CD4-positive, alpha-beta T cell treated with Interleukin-4 for 4 hours (primary cell): ENCODE results near the gene AP4S1.

ENCODE experiments used
- DNase-seq: peaks from one replicate; pipeline ENCODE4 v3.0.0-alpha.2; 2020

The AP4S1 gene

DNA sequence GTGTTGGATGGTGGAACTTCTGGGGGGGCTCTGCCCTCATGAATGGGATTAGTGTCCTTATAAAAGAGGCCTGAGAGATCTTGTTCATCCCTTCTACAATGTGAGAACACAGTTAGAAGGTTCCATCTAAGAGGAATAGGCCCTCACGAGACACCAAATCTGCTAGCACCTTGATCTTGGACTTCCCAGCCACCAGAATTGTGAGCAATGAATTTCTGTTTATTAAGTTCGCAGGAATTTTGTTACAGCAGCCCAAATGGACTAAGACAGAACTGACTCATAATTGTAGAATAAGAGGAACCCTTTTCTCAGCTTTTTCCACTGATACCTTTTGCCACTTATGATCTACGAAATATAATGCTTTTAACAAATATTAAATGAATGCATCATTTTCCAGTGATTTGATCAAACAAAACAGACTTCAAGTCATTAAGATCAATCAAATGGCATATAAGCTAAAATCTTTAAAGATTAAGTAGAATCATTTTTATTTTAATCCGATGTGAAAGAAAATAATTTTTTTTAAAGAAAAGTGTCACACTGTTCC, 113.9 kb downstream of the AP4S1 start:
- DNase-seq: no peak

DNA sequence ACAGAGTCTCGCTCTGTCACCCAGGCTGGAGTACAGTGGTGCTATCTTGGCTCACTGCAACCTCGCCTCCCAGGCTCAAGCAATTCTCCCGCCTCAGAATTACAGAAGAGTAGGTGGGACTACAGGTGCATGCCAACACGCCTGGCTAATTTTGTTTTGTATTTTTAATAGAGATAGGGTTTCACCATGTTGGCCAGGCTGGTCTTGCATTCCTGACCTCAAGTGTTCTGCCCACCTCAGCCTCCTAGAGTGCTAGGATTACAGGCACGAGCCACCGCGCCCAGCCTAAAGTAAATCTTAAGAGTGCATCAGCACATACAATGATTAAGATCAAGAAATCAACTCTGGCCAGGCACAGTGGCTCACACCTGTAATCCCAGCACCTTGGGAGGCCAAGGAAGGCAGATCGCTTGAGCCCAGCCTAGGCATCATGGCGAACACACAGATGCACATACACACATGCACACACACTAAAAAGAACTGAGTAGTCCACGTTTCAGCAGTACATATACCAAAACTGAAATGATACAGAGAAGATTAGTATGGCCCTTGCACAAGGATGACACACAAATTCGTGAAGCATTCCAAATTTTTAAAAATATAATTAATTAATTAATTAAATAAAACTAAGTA, 117.1 kb downstream of the AP4S1 start:
- no peak for DNase-seq
